OCI-LY3 (cell line): ENCODE results near the gene ASCL2.

Experiments used
- H2AFZ ChIP-seq: fragments of 200-600, 300-600 bp; shearing (Covaris generic); 2 replicates; pipeline ENCODE4 v1.6.0; 2014; ENCODE audit warnings: antibody characterized with exemption, low read depth, low read length
- H3K27ac ChIP-seq: fragments of 200-600, 300-600 bp; sonication (generic); 2 replicates; pipeline ENCODE4 v1.5.1; 2014; ENCODE audit warnings: mild to moderate bottlenecking, low read length, moderate library complexity, mixed read lengths
- H3K27me3 ChIP-seq: fragments of 200-600, 300-600 bp; sonication (generic); 2 replicates; pipeline ENCODE4 v1.6.1; 2014; ENCODE audit warnings: low read depth, low read length, mixed read lengths
- H3K36me3 ChIP-seq: fragments of 200-600, 300-600 bp; sonication (generic); replicated peaks from 2 replicates; pipeline ENCODE3; 2014; ENCODE audit warnings: low read depth, low read length, mixed read lengths
- H3K4me1 ChIP-seq: fragments of 300-600, 200-600 bp; sonication (generic); 2 replicates; pipeline ENCODE4 v1.6.1; 2014; ENCODE audit warnings: low read length, mixed read lengths
- H3K4me2 ChIP-seq: fragments of 200-600, 300-600 bp; sonication (generic); 2 replicates; pipeline ENCODE4 v1.6.1; 2014; ENCODE audit warnings: low read length, mixed read lengths
- H3K4me3 ChIP-seq: fragments of 300-600, 200-600 bp; sonication (generic); 2 replicates; pipeline ENCODE4 v1.5.1; 2014; ENCODE audit warnings: antibody characterized with exemption, mild to moderate bottlenecking, low read length, moderate library complexity
- H3K79me2 ChIP-seq: fragments of 300-600, 200-600 bp; shearing (Covaris generic); 2 replicates; pipeline ENCODE4 v1.6.1; 2014; ENCODE audit warnings: mild to moderate bottlenecking, low read length, mixed read lengths
- H3K9ac ChIP-seq: fragments of 300-600, 200-600 bp; shearing (Covaris generic); 2 replicates; pipeline ENCODE4 v1.6.0; 2014; ENCODE audit warnings: mild to moderate bottlenecking, low read length, moderate library complexity
- H3K9me3 ChIP-seq: fragments of 200-600, 300-600 bp; shearing (Covaris generic); 2 replicates; pipeline ENCODE4 v1.6.1; 2014; ENCODE audit warnings: low read length, mixed read lengths; ENCODE audit not compliant: insufficient read depth
- H4K20me1 ChIP-seq: fragments of 200-600, 300-600 bp; sonication (generic); 2 replicates; pipeline ENCODE4 v1.6.1; 2016; ENCODE audit warnings: low read length, mixed read lengths; ENCODE audit not compliant: insufficient read depth
- CTCF ChIP-seq: fragments of 200-600, 300-600 bp; sonication (generic); IDR thresholded peaks from 2 replicates; pipeline ENCODE4 v1.5.1; 2014; ENCODE audit warnings: antibody characterized with exemption, low read length, low read depth
- EZH2phosphoT487 ChIP-seq: fragments of 200-600 bp; shearing (Covaris generic); IDR thresholded peaks from 2 replicates; pipeline ENCODE4 v1.6.1; 2018; ENCODE audit warnings: antibody characterized with exemption, mixed run types, low read depth

ASCL2 gene

GRCh38 chr11:2315395-2316168 is 45.2 kb upstream of the ASCL2 start:
- no peak overlapping the region for H3K27ac ChIP-seq
- no peak overlapping the region for H3K4me2 ChIP-seq

GRCh38 chr11:2314525-2315394 is 44.4 kb upstream of the ASCL2 start:
- H3K36me3 ChIP-seq = no peaks in the 10 kb centered on the region
- no peaks in the 10 kb centered on the region for H3K4me1 ChIP-seq
- H4K20me1 ChIP-seq = no peaks in the 10 kb centered on the region
- no peak overlapping the region for H3K27ac ChIP-seq
- H3K4me3 ChIP-seq = no peak overlapping the region
- no peak overlapping the region for H2AFZ ChIP-seq
- no peaks in the 10 kb centered on the region for H3K9me3 ChIP-seq
- H3K9ac ChIP-seq = no peak overlapping the region
- H3K4me2 ChIP-seq = no peak overlapping the region
- TF ChIP-seq CTCF = no peak
- TF ChIP-seq EZH2phosphoT487 = no peak
- no peaks in the 10 kb centered on the region for H3K79me2 ChIP-seq
- H3K27me3 ChIP-seq = no peaks in the 10 kb centered on the region

More at GRCh38 chr11:2315395-2316168, 45.2 kb upstream of the ASCL2 start:
- Histone ChIP-seq H3K4me1 (no peaks in the 10 kb centered on the region), H2AFZ (no peak overlapping the region), H3K9ac (no peak overlapping the region), H3K27me3 (no peaks in the 10 kb centered on the region), H3K79me2 (no peaks in the 10 kb centered on the region), H3K36me3 (no peaks in the 10 kb centered on the region), H3K9me3 (no peaks in the 10 kb centered on the region), H4K20me1 (no peaks in the 10 kb centered on the region), H3K4me3 (no peak overlapping the region)
- TF ChIP-seq CTCF (no peak), EZH2phosphoT487 (no peak)

- Histone ChIP-seq H3K79me2 (no peaks in the 10 kb centered on the region), H3K4me3 (no peak overlapping the region), H3K9me3 (no peaks in the 10 kb centered on the region), H4K20me1 (no peaks in the 10 kb centered on the region), H3K36me3 (no peaks in the 10 kb centered on the region), H2AFZ (no peak overlapping the region), H3K4me1 (no peaks in the 10 kb centered on the region), H3K4me2 (no peak overlapping the region), H3K9ac (no peak overlapping the region), H3K27me3 (no peaks in the 10 kb centered on the region), H3K27ac (no peak overlapping the region)
- TF ChIP-seq CTCF (no peak), EZH2phosphoT487 (no peak)
Measured at GRCh38 chr11:2314136-2314524, 43.7 kb upstream of the ASCL2 start.
